GM19467 (cell line): ENCODE measurements around the gene TMEM119.
"Not testable (repeated sequence)": the region's sequence is repeated elsewhere in the genome, so short reads cannot be mapped to it uniquely, and the experiment has no call there.

Experiments
- ATAC-seq: cut with Tn5 transposase; IDR thresholded peaks from one replicate; pipeline ENCODE4 v1.9.1; 2021; ENCODE audit warnings: mild to moderate bottlenecking, moderate library complexity; ENCODE audit not compliant: unreplicated experiment

Gene TMEM119

GRCh38 chr12:108567406-108568337 lies 30.2 kb downstream of the TMEM119 start:
- ATAC-seq, result no peak

- no peak for ATAC-seq
Measured at GRCh38 chr12:108566452-108566851, 31.4 kb downstream of the TMEM119 start.

GRCh38 chr12:108565976-108566375 lies 31.9 kb downstream of the TMEM119 start:
- no peak for ATAC-seq

GRCh38 chr12:108565146-108565545 lies 32.7 kb downstream of the TMEM119 start:
- no peak for ATAC-seq

GRCh38 chr12:108564724-108565123 lies 33.2 kb downstream of the TMEM119 start:
- no peak for ATAC-seq

GRCh38 chr12:108563804-108564151 lies 34.1 kb downstream of the TMEM119 start:
- ATAC-seq, result no peak

- no peak for ATAC-seq
Measured at GRCh38 chr12:108563136-108563803, 34.6 kb downstream of the TMEM119 start.

GRCh38 chr12:108562348-108563135 lies 35.3 kb downstream of the TMEM119 start, which contains the start of gene ISCU:
Gene ISCU, plus strand, starts transcription at chr12:108562596. Its CDS starts 27 bp downstream, at chr12:108562623.
- ATAC-seq, result peak; percentile 46

GRCh38 chr12:108561852-108562347 lies 36.0 kb downstream of the TMEM119 start:
- ATAC-seq, result no peak

GRCh38 chr12:108560752-108561719 lies 36.8 kb downstream of the TMEM119 start, which contains the start of gene SART3:
Gene SART3, minus strand, starts transcription at chr12:108561173. Its CDS starts 19 bp downstream, at chr12:108561154.
- peak; percentile 29 for ATAC-seq

GRCh38 chr12:108560321-108560721 lies 37.6 kb downstream of the TMEM119 start:
- no peak for ATAC-seq

- no peak for ATAC-seq
Measured at GRCh38 chr12:108559748-108560147, 38.1 kb downstream of the TMEM119 start.

GRCh38 chr12:108559007-108559655 lies 38.8 kb downstream of the TMEM119 start:
- no peak for ATAC-seq

GRCh38 chr12:108555383-108555782 lies 42.5 kb downstream of the TMEM119 start:
- ATAC-seq, result not testable (repeated sequence)

- no peak for ATAC-seq
Measured at GRCh38 chr12:108553799-108554198, 44.1 kb downstream of the TMEM119 start.

- ATAC-seq, result no peak
Measured at GRCh38 chr12:108551535-108551934, 46.3 kb downstream of the TMEM119 start.

- no peak for ATAC-seq
Measured at GRCh38 chr12:108548954-108549521, 48.8 kb downstream of the TMEM119 start.

GRCh38 chr12:108547686-108548085 lies 50.2 kb downstream of the TMEM119 start:
- no peak for ATAC-seq

- ATAC-seq, result no peak
Measured at GRCh38 chr12:108543652-108544051, 54.2 kb downstream of the TMEM119 start.
